Stimulated activated CD4-positive, alpha-beta T cell treated with anti-CD3 and anti-CD28 coated beads, Interleukin-2, amount 100 ng/mL, for 24 hours (primary cell): ENCODE data around the gene LGI4.
A peak's percentile ranks its signal among the peaks of the same experiment; 100 is the strongest.
"Not testable (repeated sequence)": the region's sequence is repeated elsewhere in the genome, so short reads cannot be mapped to it uniquely, and the experiment has no call there.

Source experiments
- DNase-seq, 2 donors: peaks; one replicate each; pipeline ENCODE4 v3.0.0-alpha.2; 2020

LGI4 gene

GRCh38 chr19:35140962-35141836, 6.3 kb upstream of the LGI4 start:
- DNase-seq: peak; percentile 97 to 99

- DNase-seq: no peak
Measured at GRCh38 chr19:35140207-35140961, 5.5 kb upstream of the LGI4 start.

- DNase-seq: no peak
Measured at GRCh38 chr19:35138305-35138892, 3.5 kb upstream of the LGI4 start, which contains the start of gene FXYD1. Gene FXYD1, plus strand, starts transcription at chr19:35138824. Its CDS starts 1,256 bp downstream, at chr19:35140080.

- no peak for DNase-seq
Measured at GRCh38 chr19:35136977-35137702, 2.3 kb upstream of the LGI4 start.

- no peak for DNase-seq
Measured at GRCh38 chr19:35136231-35136630, 1.4 kb upstream of the LGI4 start.

DNA sequence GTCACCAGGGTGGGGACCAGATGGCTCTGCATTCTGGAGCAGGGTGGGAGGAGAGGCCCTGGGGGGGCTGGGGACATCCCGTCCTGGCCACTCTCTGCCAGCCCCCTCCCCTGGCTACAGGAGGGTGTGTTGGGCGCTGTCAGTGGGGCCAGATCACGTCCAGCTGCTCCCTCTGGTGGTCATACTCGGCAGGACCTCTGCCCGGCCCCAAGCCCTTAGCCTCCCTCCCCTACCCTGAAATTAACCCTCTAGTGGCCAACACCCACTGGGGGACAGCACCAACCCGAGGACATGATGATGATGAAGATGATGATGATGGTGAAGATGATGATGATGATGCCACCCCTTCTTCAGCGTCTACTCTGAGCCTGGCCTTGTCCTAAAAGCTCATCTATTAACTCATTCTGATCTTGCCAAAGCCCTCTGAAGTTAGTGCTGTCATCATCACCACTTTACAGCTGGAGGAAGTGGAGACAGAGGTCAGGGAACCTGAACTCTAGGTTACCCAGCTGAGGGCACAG, 590 bp upstream of the LGI4 start:
- peak; percentile 77 to 79 for DNase-seq

DNA sequence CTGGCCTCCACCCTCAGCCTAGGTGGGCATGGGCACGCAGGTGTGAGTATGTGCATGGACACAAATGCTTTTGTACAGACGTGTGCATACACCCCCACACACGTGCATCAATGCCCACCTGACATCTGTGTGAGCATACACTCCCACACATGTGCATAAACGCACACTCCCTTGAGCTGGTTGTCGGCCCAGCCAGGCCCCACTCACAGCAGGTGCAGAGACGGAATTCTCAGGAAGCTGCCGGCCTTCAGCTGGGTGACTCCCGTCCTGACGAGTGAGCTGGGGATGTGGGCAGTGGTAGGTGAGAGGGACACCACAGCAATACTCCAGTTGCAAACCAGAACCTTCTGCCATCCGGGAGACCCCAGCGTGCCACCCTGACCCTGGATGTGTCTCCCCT, 1.0 kb downstream of the LGI4 start:
- no peak for DNase-seq

GRCh38 chr19:35132254-35132653, 2.6 kb downstream of the LGI4 start:
- no peak for DNase-seq

DNA sequence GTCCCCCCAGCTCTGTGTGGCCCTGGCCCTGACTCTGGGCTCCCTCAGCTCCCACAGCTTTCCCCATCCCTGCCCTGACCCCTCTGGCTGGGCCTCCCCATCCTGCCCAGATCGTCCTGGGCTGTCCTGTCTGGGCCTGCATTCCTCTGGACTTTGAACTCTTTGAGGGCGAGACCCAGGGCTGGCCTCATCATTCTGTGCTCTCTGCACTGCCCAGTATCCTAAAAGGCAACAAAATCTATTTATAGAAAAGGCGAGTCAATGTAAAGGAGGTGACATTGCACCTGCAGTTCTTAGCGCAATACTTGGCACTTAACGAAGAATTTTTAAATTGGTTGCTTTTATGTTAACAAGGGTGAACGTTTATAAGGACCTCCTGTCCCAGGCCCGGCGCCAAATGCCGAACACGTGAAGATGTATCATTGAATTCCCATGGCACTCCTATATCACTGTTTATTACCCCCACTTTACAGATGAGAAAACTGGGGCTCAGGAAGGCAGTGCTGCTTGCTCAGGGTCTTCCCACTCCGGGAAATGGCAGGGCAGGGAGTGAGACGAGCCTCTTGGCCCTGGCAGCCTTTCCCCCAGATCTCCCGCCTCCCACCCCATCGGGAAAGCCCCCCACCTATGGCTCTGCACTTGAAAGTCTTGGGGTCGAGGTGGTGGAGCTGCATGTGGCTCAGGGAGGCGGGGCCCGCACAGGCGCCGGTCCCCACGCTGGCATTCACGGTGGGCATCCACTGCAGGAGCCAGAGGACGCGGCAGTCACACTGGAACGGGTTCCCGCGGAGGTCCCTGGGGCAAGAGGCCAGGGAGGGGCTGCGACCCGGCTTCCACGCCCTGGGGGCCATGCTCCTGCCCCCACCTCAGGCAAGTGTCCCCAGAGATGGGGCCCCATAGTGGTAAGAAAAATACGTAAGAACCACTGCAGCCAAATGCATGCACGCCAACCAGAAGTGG, 3.8 kb downstream of the LGI4 start:
- no peak for DNase-seq

DNA sequence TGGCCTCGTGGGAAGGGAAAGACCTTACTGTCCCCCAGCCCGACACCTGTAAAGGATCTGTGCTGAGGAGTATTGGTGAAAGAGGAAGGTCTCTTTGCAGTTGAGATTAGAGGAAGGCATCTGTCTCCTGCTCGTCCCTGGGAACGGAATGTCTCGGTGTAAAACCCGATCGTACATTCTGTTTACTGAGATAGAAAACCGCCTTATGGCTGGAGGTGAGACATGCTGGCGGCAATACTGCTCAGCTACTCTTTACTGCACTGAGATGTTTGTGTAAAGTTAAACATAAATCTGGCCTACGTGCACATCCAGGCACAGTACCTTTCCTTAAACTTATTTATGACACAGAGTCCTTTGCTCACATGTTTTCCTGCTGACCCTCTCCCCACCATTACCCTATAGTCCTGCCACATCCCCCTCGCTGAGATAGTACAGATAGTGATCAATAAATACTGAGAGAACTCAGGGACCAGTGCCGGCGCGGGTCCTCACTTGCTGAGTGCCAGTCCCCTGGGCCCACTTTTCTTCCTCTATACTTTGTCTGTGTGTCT, 5.1 kb downstream of the LGI4 start:
- DNase-seq: not testable (repeated sequence)

GRCh38 chr19:35128398-35129057, 6.3 kb downstream of the LGI4 start:
- no peak for DNase-seq

GRCh38 chr19:35127871-35128270, 7.0 kb downstream of the LGI4 start:
- DNase-seq: no peak

- no peak for DNase-seq
Measured at GRCh38 chr19:35126624-35126959, 8.3 kb downstream of the LGI4 start.

- no peak for DNase-seq
Measured at GRCh38 chr19:35125749-35126623, 8.9 kb downstream of the LGI4 start.

- DNase-seq: no peak
Measured at GRCh38 chr19:35125270-35125717, 9.6 kb downstream of the LGI4 start.

DNA sequence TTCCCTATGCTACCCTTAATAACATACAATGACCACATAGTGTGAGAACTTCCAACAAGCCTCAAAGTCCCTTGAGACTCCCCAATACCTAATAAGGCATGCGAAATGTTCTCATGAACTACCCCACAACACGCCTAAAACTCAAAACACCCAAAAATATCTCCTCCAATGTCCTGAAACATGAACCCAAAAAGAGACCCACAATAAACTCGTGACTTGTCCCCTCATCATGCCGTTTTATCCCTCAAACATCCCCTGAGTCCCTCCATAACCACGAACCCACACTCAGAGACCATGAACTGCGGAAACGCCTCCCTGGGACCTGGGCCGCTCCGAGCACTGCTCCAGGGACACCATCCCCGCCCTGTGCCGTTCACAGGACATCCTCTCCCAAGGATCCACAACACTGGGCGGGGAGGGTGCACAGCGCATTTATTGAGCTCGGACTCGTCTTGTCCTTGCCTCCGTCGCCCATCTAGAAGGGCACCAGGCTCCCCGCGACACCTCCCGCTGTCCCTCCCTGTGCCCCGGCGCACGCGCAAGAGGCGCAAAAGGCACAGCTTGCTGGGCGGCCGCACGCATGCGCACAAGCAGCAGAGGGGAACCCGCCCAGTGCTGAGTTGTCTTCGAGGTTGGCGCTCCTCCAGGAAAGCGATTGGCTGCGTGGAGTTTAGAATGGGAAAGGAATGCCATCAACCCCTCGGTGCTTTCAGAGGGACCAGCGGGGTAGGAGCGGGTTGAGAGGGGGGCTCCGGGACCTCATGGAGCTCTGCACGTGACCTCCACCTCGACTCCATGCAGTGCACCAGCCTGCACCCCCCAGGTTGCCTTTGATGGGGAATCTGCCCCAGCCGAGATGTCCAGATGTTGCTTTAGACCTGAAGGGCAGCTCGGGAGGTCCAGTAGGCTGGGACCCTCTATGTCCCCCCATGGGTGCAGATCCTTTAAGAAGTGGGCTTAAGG, 10.5 kb downstream of the LGI4 start:
- peak; percentile 88 to 89 for DNase-seq

DNA sequence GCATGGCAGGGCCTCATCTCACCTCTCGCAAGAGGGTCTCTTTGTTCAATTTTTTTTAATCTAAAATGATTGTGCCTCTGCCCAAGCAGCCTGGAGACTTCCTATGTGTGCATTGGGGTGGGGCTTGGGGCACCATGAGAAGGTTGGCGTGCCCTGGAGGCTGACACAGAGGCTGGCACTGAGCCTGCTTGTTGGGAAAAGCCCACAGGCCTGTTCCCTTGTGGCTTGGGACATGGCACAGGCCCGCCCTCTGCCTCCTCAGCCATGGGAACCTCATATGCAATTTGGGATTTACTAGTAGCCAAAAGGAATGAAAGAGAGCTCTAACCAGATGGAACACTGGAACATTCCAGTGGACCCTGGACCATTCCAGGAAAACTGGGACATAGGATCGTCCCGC, 11.3 kb downstream of the LGI4 start:
- no peak for DNase-seq
